ENCODE measurements around the gene CD300A.

CD300A gene

DNA sequence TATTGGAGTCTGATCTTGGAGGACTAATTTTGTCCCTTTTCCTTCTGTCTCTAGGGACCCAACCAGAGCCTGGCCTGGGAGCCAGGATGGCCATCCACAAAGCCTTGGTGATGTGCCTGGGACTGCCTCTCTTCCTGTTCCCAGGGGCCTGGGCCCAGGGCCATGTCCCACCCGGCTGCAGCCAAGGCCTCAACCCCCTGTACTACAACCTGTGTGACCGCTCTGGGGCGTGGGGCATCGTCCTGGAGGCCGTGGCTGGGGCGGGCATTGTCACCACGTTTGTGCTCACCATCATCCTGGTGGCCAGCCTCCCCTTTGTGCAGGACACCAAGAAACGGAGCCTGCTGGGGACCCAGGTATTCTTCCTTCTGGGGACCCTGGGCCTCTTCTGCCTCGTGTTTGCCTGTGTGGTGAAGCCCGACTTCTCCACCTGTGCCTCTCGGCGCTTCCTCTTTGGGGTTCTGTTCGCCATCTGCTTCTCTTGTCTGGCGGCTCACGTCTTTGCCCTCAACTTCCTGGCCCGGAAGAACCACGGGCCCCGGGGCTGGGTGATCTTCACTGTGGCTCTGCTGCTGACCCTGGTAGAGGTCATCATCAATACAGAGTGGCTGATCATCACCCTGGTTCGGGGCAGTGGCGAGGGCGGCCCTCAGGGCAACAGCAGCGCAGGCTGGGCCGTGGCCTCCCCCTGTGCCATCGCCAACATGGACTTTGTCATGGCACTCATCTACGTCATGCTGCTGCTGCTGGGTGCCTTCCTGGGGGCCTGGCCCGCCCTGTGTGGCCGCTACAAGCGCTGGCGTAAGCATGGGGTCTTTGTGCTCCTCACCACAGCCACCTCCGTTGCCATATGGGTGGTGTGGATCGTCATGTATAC, 26.5 kb upstream of the CD300A start:
- DNase-seq (ENCODE audit: low read depth), result no peak

DNA sequence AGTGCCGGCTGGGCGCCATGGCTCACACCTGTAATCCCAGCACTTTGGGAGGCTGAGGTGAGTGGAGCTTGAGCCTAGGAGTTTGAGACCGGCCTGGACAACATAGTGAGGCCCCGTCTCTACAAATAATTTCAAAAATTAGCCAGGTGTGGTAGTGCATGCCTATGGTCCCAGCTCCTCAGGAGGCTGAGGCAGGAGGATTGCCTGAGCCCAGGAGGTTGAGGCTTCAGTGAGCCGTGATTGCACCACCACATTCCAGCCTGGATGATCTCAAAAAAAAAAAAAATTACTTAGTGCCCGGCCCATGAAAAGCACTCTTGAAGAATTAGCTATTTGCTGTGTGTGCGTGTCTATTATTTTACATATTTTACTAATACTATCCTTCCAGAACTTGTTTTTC, 24.9 kb upstream of the CD300A start:
- DNase-seq (ENCODE audit: low read depth), result no peak

DNA sequence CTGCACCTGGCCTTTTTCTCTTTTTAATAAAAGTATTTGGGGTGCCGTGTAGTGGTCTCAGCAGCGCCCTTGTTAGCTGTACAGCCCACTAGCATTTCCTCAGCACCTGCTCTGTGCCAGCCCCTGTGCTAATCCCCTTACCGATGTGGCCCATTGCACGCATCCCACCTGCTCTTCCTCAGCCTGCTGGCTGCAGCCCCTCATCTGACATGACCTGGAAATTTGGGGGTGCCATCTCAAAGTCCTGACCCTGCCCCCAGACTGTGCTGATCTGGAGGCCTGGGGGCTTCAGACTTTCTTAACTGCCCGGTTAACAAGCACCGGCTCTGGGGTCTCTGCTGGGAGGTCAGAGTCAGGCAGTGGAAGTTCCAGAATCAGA, 24.2 kb upstream of the CD300A start:
- no peak for DNase-seq (ENCODE audit: low read depth)

DNA sequence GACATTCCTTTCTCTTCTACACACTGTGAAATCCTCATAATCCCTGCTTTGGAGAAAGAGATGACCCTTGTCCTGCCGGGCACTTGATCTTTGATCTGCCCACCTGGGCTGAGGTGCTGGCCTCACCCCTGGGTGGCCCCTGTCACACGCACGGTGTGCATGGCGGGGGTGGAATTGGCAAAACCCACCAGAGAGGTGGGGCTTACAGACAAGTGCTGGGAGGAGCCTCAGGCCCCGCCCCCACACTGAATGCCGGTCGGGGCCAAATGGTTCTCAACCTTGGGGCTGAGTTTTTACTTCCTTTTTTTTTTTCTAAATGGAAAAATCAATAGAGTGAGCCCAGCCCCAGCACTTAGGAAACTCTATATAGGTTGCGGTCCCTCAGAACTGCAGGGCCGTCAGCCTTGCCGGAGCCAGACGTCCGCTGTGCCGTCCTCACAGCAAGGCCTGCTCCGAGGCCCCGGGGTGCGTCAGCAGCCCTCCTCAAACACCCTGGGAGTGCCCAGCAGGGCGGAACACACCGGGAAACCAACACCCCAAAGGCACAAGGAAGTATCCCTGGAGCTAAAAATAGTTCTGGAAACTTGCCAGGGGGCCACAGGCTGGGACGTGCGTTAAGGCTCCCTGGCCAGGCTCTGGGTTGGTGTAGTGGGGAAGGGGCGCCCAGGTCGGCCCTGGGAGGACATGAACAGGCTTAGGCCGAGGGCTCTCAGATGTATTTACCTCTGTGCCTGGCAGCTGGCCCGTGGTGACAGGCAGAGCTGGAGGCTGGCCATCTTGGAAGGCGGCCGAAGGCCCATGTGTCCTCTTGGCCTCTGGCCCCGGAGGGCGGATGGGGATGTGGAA, 23.5 kb upstream of the CD300A start:
- no peak for DNase-seq (ENCODE audit: low read depth)

DNA sequence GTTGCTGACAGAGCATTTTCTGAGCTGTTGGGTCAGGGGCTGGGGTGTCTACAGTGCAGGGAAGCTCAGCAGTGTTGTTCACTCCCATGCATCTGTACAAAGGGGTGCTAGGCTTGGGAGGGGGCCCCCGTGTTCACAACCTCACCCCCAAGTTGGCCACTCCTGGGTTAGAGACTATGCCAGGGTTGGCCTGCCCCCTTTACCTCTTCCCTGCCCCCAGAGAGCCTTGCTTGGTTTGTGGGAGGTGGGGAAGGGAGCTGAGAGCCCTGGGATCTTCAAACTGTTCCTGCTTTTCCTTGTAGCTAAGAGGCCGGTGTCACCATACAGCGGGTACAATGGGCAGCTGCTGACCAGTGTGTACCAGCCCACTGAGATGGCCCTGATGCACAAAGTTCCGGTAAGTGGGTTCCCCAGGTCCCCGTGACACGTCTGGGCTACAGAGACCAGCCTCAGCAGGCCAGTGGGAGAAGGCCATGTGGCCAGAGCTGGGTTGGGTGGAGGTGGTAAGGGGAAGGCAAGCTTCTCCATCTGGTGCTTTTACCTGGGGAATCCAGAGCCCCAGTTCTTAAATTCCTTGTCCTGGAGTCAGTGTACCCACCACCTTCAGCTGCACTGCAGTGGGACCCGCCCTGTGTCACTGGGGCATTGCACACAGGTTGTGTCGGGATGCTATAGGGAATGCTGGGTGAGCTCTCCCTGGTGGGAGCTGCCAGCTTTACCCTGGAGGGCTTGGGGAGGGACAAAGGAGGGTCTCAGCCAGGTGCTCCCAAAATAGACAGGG, 22.7 kb upstream of the CD300A start:
- DNase-seq (ENCODE audit: low read depth), result no peak

DNA sequence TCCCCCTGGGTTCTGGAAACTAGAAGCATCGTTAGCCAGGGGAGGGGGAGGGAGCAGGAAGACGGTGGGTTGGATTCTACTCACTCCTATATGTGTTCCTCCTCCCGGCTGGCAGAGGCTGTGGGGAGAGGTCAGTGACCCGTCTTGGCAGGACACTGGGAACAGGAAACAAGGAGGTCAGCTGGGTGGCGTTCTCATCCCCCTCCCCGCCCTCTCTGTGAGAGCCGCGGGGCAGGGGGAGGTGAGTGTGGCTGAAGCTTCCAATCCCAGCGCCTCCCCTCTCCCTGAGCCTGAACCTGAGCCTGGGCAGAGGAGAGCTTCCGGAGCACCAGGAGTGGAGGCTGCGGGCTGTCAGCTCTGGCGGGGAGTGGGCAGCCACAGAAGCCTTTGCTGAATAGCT, 22.0 kb upstream of the CD300A start:
- DNase-seq (ENCODE audit: low read depth), result no peak

DNA sequence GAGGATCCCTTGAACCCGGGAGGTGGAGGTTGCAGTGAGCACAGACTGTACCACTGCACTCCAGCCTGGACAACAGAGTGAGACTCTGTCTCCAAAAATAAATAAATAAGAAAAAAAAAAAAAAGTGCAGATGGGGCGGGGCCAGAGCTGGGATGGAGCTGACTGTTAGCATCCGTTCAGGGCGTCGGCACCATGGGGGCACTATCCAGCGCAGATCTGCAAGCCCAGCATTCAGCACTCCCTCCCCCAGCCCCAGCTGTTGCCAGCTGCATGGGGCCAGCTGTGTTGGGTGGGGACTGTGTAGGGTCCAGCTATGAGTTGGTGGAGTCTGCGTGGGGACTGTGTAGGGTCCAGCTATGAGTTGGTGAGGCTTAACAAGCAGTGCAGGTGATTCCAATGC, 21.3 kb upstream of the CD300A start:
- DNase-seq (ENCODE audit: low read depth), result no peak

DNA sequence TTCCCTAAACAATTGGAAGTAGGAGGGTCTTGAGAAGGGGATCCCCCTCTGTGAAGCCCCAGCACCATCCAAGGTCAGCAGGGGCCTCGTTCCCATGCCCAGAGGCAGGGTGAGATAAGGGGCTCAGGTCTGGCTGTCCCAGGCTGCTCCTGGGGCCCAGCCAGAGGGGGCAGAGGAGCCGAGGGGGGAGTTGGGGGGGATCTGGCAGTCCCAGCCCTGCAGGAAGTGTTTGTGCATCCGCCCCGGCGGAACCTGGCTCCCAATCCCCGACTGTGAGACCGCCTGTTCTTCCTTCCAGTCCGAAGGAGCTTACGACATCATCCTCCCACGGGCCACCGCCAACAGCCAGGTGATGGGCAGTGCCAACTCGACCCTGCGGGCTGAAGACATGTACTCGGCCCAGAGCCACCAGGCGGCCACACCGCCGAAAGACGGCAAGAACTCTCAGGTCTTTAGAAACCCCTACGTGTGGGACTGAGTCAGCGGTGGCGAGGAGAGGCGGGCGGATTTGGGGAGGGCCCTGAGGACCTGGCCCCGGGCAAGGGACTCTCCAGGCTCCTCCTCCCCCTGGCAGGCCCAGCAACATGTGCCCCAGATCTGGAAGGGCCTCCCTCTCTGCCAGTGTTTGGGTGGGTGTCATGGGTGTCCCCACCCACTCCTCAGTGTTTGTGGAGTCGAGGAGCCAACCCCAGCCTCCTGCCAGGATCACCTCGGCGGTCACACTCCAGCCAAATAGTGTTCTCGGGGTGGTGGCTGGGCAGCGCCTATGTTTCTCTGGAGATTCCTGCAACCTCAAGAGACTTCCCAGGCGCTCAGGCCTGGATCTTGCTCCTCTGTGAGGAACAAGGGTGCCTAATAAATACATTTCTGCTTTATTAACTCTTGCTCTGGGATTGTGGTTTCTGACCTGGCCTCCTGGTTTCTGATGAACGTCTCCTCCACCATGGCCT, 19.6 kb upstream of the CD300A start:
- no peak for DNase-seq (ENCODE audit: low read depth)

DNA sequence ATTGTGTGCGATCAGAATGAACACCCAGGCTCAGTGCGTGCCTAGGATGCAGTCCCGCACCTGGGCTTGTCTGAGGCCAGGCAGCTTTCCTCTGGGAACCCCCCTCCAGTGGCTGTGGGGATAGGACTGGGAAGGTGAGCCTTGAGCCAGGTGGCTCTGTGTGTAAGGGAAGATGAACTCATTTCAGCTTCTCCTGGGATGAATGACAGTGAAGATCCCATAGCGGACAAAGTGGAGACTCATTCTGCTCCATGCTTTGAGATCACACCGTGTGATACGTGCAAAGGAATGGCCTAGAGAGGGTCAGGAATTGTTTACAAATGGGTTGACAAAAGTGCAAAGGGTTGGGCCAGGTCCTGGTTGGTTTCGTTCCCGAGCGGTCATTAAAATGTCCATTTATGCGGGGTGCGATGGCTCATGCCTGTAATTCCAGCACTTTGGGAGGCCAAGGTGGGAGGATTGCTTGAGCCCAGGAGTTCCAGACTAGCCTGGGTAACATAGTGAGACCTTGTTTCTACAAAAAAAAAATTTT, 18.7 kb upstream of the CD300A start:
- DNase-seq (ENCODE audit: low read depth), result no peak

DNA sequence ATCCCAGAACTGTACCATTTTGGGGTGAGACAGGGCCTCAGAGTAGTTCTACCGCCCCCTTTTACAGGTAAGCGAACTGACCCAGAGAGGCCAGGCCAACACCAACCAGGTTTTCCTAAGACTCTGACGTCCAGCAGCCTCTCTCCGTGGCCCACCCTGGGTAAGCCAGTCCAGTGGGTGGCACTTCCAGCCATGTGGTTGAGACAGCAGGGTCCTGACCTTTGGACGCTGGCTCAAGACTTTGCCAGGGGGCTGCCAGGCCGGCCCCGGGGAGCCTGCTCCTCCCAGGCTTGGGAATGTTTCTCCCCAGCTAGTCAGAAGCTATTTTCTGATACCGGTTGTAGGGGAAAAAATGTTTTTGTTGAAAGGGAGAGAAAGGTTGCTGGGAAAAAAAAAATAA, 17.7 kb upstream of the CD300A start:
- no peak for DNase-seq (ENCODE audit: low read depth)

DNA sequence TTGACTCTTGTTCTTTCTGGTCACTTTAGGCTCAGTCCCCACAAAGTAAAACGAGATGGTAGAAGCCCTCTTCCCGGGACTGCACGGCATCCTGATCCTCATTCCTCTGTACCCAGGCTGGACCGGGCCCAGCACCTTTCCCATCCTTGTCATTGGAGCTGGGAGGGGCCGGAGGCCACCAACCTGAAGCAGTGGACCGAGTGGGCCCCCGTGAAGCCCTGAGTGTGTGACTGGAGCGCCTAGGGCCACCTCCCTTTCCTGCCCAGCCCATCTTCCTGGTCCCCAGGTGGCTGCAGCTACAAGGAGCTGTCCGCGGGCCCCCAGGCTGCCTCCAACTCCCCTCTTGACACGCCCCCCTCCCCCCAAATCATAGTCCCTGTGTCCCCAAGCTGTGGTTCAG, 17.1 kb upstream of the CD300A start:
- no peak for DNase-seq (ENCODE audit: low read depth)

DNA sequence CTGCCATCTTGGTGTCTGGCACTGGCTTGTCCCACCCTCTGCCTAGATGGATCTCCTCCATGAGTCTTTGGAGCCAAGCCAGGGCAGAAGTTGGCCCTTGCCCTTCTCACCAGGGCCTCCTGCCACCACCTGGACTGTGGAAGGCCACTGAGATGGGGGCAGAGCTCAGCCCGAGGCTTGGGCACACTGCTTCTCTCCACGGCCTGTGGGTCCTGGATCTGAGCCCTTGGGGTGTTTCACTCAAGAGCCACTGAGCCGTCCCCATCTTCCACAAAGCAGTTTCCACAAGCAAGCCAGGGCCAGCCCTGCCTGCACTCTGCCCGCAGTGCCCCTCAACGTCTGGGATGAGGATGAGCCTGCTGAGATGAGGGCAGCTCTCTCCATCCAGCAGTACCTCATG, 16.7 kb upstream of the CD300A start:
- no peak for DNase-seq (ENCODE audit: low read depth)

DNA sequence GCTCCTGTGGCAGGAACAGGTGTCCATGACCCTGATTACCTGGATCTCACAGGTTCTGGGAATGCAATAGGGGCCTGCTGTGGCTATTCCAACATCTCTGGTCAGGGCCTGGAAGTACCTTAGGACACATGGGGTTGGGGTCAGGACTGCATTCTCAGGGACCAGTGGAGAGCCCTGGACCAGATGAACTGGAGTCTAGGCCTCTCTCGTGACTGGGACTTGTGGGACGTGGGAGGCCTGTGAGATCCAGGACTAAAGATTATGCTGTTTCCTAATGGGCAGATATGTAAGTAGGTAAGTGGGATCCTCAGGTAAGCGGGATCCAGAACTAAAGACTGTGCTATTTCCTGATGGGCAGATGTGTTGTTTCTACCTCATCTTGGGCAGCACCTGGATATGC, 16.2 kb upstream of the CD300A start:
- no peak for DNase-seq (ENCODE audit: low read depth)

DNA sequence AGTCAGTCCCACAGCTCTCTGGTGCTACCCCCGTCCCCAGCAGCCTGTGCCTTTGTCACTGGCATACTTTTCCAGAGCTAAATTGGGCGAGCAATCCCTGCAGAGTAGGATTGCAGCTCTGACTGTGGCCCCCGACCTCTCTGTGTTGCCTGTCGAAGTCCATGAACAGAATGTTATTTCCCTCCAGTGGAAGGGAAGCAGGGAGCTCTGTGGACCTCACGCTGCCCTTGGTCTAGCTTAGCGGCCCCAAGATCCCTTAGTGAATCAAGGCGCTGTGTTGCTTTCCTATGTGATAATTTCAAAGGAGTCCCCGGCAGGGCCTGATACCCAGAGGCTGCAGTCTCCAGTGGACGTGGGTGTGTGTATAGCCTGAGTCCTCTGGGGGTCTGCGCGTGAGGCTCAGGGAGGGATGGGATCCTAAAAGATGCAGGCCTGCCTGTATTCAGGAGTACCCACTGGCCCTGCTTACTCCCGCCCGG, 15.5 kb upstream of the CD300A start:
- no peak for DNase-seq (ENCODE audit: low read depth)

DNA sequence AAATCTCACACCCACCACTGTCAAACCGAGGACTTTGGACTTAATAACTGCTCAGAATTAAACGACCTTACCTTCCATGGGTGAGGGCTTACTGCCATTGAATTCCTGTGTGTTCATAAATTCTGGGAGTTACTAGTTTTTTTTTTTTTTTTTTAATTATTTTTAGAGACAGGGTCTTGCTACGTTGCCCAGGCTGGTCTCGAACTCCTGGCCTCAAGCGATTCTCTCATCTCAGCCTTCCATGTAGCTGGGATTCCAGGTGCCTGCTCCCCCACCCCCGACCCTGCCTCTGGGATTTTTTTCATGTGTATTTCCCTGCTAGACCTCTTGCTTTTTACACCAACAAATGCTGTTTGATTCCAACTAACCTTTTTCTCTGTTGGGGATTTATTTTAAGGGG, 14.9 kb upstream of the CD300A start:
- DNase-seq (ENCODE audit: low read depth), result no peak

DNA sequence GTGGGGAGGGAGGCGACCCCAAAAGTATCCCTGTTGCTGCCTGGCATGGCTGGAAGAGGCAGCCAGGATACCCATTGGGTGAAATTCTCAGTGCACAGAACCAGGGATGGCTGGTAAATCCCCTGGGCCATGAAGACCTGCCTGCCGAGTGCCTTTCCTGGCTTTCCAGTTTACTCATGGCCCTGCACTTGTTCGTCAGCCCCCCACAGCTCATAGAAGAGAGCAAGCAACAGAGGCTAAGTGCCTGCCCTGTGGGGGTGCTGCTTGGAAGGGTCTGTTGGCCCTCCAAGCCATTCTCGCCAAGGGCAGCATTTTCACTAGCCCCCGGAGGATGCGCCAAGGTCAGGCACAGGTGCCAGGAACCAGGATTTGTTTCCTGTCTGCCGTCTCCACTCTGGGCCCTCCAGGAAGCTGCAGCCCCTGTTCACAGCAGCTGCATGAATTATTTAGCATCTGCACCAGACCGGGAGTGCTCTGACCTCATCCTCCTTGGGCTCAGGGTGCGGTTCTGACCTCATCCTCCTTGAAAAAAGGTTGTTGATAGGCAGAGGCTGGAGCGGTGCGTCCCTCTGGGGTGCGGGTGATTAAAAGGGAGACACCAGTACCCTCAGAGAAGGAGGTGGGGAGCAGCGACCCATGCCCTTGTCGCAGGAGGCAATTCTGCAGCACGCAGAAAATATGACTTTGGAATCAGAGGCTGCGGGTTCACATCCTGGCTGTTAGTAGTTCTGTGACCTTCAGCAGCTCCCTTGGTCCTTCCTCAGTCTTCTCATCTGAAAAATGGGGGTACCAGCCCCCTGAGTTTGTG, 14.2 kb upstream of the CD300A start:
- DNase-seq (ENCODE audit: low read depth), result no peak

DNA sequence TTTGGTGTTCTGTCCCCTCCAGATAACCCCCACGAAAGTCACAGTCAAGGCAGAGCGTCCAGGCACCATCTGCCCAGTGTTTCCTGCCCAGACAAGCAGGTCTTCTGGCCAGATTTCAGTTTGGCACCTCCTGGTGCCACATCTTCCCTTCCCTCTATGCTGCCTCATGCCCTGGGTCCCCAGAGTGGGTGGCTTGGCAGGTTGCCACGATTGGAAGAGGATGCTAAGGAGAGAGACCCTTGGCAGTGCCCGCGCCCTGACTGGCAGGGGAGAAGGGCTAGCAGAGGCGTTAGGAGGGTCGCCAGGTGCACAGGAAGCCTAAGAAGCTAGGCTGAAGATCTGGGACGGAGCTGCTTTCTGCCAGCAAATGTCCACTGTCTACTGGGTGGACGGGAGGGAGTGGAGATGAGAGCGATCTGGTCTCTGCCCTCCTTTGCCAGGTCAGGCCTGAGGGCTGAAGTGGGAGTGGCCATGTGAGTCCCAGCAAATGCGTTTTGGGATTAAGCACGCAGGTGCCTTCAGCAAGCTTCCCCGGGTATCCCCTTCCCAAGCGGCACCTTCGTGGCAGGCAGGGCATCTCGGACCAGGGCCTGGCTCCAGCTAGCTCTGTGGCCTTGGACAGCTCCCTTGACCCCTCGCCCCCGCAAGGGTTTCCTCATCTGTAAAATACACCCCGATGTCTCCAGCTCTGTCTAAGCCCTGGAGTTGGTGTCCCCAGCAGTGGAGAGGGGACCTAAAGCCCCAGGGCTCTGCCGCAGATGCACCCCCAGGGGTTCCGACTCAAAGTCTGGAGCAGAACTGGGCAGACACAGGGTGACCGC, 13.4 kb upstream of the CD300A start:
- no peak for DNase-seq (ENCODE audit: low read depth)

DNA sequence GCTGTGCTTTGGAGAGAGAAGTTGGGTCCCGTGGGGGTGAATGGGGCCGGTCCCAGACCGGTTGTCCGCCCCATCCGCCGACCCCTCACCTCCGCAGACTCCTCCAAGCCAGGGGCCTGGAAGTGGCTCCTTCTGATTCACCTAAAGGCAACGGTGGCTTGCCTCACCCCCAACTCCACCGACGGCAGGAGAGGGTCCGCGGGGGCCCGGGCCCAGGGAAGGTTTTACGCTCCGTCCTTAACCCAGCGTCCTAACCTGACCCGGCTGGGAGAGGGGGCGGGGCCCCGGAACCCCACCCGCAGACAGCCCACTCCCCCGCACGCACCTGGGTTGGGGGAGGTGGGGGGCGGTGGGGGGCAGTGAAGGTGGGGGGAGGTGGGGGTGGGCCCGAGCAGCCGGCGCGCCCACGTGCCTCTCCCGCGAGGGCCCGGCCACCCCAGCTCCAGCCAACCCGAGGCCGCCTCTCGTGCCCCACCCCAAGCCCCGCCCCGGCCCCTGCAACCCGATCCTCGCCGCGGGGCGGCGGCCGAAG, 12.7 kb upstream of the CD300A start:
- no peak for DNase-seq (ENCODE audit: low read depth)

All from fibroblast of the conjunctiva (primary cell).